GM19193 (cell line): ENCODE results near the gene PPP2R1B.

ENCODE experiments used
- POLR2A ChIP-seq: IDR thresholded peaks from 4 replicates; pipeline ENCODE4 v1.6.1; 2011; ENCODE audit not compliant: insufficient read depth, insufficient read length; ENCODE audit errors: extremely low read depth

Gene PPP2R1B

DNA sequence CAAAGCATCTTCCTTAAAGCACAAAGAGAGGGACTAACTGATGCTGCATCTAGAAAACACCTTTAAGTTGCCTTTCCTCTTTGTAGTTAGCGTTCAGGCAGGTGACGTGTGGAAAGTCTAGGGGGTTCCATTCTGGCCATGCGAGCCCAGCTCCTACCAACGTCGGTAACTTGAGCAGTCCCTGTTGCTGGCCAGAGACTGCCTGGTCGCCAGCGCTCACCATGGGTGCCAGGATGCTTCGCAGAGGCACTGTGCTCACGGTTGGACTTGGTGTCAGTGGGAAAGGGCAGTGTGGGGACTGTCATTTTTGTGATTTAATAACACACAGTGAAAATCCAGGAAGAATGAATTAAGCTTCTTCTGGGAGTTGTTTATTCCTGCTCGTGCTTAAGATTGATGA is 40.6 kb downstream of the PPP2R1B start:
- no peak for TF ChIP-seq POLR2A

DNA sequence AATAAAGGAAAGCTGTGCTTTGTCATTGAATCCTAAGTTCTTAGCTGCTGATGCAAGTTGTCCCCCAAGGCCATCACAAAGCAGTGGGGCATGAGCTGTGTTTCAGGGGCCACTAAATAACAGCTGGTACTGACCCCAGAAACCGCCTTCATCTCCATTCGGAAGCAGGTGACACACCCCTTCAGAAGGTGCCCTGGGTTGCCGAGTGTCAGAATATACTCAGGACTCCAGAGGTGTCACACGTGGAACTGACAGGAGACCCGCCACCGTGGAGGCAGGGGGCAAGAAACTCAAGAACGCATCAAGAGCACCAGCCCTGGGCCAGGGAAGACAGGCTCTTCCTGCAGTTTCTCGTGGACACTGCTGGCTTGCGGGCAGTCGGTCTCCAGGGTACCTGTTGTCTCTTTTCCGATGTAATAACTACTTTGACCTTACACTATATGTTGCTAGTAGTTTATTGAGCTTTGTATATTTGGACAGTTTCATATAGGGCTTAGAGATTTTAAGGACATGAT is 41.5 kb downstream of the PPP2R1B start:
- no peak for TF ChIP-seq POLR2A

- no peak for TF ChIP-seq POLR2A
These were observed 42.6 kb downstream of the PPP2R1B start for GRCh38 chr11:111723595-111723994.

DNA sequence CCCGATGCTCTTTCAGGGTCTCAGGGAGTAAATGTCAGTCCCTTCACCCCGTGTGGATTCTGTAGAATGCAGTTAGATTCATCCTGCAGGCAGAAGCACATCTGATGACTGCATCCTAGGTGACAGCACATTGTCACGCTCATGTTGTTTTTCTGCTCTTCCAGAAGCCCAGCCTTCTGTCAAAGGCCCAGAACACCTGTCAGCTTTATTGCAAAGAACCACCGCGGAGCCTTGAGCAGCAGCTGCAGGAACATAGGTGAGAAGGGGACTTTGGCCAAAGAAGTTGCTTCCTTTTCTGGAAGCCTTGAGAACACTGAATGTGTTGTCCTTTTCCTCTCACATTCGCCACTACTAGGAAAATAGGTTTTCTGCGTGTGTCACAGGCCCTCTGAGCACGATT is 43.7 kb downstream of the PPP2R1B start:
- TF ChIP-seq POLR2A: no peak

DNA sequence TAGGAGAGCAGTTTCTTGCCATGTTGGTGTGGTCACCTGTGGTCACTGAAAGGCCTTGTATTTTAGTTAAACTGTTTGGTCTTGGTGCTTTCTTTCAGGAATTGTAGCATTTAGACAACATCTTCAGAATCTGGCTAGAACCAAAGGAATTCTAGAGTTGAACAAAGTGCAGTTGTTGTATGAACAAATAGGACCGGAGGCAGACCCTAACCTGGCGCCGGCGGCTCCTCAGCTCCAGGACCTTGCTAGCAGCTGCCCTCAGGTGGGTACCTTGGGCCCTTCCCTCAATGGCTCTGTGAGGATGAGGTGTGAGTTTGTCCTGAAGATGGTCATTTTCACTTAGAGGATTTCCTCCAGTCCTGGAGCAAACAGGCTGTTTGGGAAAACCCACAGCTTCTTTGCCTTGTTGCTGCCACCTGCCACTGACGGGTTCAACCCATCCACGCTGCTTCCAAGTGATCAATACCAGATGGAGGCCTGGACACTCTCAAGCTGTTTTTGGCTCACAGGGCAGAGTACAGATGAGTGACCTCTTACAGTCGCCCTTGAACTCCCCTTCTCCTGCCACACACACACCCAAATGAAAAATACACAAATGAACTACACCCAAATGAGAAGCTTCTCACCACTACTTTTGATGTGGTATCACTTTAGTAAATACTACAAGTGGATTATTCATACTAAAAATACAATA is 45.2 kb downstream of the PPP2R1B start:
- no peak for TF ChIP-seq POLR2A

GRCh38 chr11:111719379-111719778 is 46.8 kb downstream of the PPP2R1B start:
- no peak for TF ChIP-seq POLR2A

DNA sequence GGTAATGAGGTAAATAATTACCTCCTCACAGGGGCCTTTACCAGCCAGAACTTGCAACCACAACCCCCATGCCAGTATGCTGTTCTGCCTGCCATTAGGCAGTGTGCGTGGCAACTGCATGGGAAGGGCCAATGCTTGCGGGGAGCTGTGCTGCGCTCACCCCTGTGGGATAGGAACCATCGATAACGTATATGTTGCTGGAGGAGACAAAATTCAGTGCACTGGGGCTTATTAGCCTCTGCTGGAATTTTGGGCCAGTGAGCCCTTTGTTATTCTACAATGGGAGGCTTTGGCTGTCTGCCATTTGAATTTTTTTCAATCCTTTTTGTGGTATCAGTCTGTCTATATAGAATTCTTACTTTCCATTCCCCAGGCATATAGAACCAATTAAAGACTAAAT is 47.3 kb downstream of the PPP2R1B start:
- TF ChIP-seq POLR2A: no peak

- no peak for TF ChIP-seq POLR2A
These were observed 47.8 kb downstream of the PPP2R1B start for GRCh38 chr11:111718436-111718835.

GRCh38 chr11:111715142-111715816 is 50.9 kb downstream of the PPP2R1B start:
- no peak for TF ChIP-seq POLR2A

DNA sequence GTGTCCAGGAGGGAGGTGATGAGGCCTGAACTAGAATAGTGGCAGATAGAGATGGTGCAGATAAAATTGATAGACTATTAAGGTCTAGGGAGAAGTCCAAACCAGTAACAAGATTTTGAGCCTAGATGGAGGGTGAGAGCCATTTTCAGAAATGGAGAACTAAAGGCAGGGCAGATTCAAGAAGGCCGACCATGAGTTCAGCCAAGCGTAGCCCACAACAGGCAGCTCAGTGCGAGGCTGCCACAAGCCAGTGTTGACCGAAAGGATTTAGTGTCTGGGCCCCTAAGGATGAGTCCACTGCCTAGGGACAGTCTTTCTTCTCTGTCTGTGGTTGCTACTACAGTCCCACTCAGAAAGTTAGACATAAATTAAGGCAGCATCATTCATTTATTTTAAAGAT is 51.7 kb downstream of the PPP2R1B start:
- no peak for TF ChIP-seq POLR2A

- no peak for TF ChIP-seq POLR2A
These were observed 58.5 kb downstream of the PPP2R1B start for GRCh38 chr11:111707691-111708067.

DNA sequence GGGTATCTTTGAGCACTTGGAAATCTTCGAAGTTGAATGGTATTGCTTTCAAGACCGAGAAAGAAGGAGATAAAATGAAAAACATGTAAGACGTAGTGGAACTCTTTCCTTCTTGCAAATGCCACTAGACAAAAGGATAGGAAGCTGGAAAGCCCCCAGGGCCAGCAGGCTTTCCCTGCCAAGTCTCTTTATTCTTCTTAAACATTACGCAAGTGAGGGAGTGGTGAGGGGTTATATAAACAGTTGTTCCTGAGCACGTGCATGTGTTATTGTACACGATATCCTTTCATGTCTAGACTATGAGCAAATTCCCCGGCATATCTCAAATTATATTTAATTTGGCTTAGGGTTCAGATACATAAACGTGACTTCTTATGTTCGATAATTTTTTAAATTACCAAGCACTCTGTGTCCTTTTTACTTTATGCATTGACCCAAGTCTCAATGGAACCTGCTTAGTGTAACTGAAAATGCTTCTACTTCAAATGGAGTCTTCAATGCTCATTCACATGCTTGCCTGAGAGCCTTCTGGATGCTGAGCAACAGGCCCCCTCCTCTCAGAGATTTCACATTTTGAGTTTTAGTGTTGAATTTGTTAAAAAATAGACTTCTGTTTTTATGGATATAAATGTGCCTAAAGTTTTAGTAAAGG is 59.0 kb downstream of the PPP2R1B start:
- TF ChIP-seq POLR2A: no peak

DNA sequence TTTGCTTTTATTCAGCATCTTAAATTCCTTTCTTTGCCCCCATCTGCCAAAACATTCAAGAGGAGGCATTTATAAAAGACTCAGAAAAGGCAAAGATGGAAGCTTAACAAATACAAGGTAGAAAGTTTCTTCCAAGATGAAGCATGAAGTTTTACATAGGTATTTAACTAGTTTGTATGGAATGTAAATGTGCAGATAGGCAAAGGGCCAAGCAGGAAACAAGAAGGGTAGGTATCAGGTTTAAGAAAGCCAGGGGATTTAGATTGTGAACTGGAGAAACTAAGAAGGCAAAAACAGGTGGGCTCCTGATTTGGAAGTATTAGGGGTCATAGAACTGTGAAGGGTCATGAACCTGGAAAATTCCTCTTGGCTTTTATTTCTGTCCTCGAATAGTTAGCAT is 62.6 kb downstream of the PPP2R1B start:
- TF ChIP-seq POLR2A: no peak

DNA sequence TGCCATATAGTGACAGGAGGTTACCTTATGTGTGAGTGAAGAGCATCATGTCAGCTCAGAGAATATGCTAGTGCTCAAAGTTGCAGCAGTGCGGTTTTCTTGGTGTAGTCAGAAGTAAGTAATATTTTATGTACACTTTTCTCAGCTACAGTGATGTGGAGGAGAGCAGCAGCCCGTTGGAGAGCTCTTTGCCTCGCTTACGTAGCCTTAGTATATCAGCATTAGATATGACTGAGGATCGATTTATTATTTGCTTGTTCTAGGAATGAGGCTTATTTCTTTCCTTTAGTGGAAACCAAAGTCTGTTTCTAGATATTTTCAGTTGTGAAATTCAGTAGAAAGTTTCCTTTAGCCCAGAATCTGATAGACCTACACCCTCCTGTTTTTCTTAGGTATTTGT is 63.6 kb downstream of the PPP2R1B start:
- no peak for TF ChIP-seq POLR2A

DNA sequence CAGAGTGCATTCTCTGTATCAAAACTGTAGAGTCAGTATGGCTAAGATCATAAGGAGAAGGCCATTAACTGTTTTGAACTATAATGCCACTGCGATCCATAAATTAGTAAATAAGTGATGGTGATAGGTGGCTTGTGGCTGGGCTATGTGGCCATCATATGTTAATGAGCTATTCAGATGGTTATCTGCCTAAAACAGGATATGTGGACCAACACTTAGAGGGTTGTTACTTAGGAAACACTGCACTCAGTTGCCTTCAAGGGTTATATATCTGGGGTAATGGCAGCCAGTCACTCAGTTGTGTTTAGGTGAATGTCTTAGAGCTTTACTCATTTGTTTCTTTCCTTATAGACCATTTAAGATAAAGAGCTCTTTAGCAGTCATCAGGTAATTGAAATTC is 66.0 kb downstream of the PPP2R1B start:
- TF ChIP-seq POLR2A: no peak
